HG03280 (cell line): ENCODE data around the gene TRAPPC8.
"Not testable (repeated sequence)": the region's sequence is repeated elsewhere in the genome, so short reads cannot be mapped to it uniquely, and the experiment has no call there.

Experiments
- ATAC-seq: cut with Tn5 transposase; IDR thresholded peaks from one replicate; pipeline ENCODE4 v1.9.1; 2021; ENCODE audit warnings: mild to moderate bottlenecking, moderate library complexity; ENCODE audit not compliant: unreplicated experiment

Gene TRAPPC8

GRCh38 chr18:31877900-31878299 lies 65.0 kb downstream of the TRAPPC8 start:
- no peak for ATAC-seq

GRCh38 chr18:31876707-31877106 lies 66.2 kb downstream of the TRAPPC8 start:
- ATAC-seq, result no peak

GRCh38 chr18:31875301-31875700 lies 67.6 kb downstream of the TRAPPC8 start:
- no peak for ATAC-seq

GRCh38 chr18:31863103-31863502 lies 79.8 kb downstream of the TRAPPC8 start:
- no peak for ATAC-seq

GRCh38 chr18:31860488-31860887 lies 82.4 kb downstream of the TRAPPC8 start:
- no peak for ATAC-seq

- ATAC-seq, result no peak
These were observed 85.3 kb downstream of the TRAPPC8 start for GRCh38 chr18:31857526-31858106.

GRCh38 chr18:31850844-31851243 lies 92.1 kb downstream of the TRAPPC8 start:
- ATAC-seq, result no peak

GRCh38 chr18:31840499-31840898 lies 102.4 kb downstream of the TRAPPC8 start:
- ATAC-seq, result no peak

GRCh38 chr18:31837879-31838278 lies 105.0 kb downstream of the TRAPPC8 start:
- ATAC-seq, result no peak

- no peak for ATAC-seq
These were observed 107.3 kb downstream of the TRAPPC8 start for GRCh38 chr18:31835528-31836133.

GRCh38 chr18:31831903-31832302 lies 111.0 kb downstream of the TRAPPC8 start:
- no peak for ATAC-seq

- no peak for ATAC-seq
These were observed 112.2 kb downstream of the TRAPPC8 start for GRCh38 chr18:31830686-31831085.

GRCh38 chr18:31828613-31829012 lies 114.3 kb downstream of the TRAPPC8 start:
- no peak for ATAC-seq

- not testable (repeated sequence) for ATAC-seq
These were observed 116.1 kb downstream of the TRAPPC8 start for GRCh38 chr18:31826673-31827325.

- ATAC-seq, result no peak
These were observed 117.2 kb downstream of the TRAPPC8 start for GRCh38 chr18:31825772-31826171.

- ATAC-seq, result no peak
These were observed 121.3 kb downstream of the TRAPPC8 start for GRCh38 chr18:31821545-31822171.

GRCh38 chr18:31819925-31820229 lies 123.1 kb downstream of the TRAPPC8 start:
- ATAC-seq, result no peak

GRCh38 chr18:31819106-31819924 lies 123.6 kb downstream of the TRAPPC8 start:
- ATAC-seq, result peak; percentile 85

GRCh38 chr18:31814132-31814531 lies 128.8 kb downstream of the TRAPPC8 start:
- ATAC-seq, result no peak

GRCh38 chr18:31810336-31811130 lies 132.4 kb downstream of the TRAPPC8 start:
- ATAC-seq, result not testable (repeated sequence)
